HG03354 (cell line): Measurements from ENCODE around the gene NDST1.

Experiments
- ATAC-seq: cut with Tn5 transposase; IDR thresholded peaks from one replicate; pipeline ENCODE4 v1.9.1; 2021; ENCODE audit warnings: mild to moderate bottlenecking; ENCODE audit not compliant: unreplicated experiment, poor library complexity, severe bottlenecking

The NDST1 gene

DNA sequence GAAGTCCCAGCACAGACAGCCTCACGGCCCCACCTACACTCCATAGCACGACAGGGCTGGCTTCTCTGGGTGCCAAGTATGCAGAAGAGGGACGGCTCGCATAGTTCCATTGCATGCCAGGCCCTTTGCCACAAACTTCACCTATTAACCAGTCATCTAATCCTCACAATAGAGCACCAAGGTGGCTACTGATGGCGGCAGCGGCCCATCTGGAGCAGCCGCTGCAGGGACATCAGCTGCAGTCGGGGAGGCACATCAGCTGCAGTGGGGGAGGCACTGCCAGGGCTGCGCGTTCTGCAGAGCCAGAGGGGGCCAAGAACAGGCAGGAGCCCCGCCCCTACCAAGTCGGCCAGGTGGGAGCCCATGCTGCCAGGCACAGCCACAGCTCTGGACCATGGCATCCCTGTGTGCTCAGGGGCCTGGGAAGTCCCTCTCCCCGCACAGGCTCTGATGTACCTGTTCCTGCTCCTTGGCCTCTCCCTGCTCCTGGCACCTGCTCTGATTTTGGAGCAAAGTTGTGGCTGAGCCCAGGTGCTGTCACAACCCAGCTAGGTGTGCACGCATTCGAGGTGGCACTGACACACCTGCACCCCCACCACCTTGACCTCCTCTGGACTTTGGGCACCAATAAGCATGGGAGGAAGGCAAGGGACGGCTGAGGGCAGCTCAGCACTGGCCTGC lies 71.0 kb downstream of the NDST1 start:
- no peak for ATAC-seq

DNA sequence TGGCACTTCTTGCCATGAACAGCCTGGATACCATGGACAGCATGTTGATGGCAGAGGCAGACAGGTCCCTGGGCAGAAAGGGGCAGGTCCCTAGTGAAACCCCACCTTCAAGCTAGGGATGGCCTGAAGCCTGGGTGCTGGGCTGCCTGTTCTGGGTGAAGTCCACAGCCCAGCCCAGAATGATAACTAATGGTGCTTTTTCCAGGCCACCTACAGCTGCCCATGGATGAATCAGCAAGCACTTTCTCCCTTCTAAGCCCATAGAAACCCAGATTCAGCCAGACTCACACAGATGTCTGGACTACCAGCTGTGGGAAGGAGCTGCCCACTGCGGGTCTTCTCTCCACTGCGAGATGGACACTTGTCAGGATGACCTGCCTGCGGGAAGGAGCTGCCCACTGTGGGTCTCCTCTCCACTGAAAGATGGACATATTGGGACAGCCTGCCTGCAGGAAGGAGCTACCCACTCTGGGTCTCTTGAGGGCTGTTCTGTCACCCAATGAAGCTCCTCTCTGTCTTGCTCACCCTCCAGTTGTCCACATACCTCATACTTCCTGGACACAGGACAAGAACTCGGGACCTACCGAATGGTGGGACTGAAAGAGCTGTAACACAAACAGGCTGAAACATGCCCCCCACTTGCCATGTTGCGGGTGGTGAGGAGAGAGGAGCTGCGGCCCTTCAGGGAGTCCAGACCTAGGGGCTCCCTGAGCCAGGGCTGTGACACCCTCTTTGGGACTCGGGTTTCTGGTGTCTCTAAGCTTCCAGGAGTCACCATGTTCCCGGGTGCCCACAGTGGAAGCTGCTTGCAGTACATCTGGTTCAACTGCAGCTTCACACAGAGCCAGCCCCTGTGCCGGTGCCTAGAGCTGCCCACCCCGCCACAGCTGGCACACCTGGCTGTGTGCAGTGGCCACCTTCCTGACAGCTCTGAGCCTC lies 71.8 kb downstream of the NDST1 start:
- no peak for ATAC-seq

DNA sequence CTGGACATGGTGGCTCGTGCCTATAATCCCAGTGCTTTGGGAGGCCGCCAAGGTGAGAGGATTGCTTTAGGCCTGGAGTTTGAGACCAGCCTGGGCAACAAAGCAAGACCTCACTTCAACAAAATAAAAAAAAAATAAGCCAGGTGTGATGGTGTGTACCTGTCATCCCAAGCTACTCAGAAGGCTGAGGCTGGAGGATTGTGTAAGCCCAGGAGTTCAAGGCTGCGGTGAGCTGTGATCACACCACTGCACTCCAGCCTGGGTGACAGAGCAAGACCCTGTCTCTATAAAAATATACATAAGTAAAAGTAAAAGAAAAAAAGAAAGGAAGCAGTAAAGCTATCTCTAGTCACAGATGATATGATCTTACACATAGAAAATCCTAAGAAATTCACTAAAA lies 73.0 kb downstream of the NDST1 start:
- no peak for ATAC-seq

DNA sequence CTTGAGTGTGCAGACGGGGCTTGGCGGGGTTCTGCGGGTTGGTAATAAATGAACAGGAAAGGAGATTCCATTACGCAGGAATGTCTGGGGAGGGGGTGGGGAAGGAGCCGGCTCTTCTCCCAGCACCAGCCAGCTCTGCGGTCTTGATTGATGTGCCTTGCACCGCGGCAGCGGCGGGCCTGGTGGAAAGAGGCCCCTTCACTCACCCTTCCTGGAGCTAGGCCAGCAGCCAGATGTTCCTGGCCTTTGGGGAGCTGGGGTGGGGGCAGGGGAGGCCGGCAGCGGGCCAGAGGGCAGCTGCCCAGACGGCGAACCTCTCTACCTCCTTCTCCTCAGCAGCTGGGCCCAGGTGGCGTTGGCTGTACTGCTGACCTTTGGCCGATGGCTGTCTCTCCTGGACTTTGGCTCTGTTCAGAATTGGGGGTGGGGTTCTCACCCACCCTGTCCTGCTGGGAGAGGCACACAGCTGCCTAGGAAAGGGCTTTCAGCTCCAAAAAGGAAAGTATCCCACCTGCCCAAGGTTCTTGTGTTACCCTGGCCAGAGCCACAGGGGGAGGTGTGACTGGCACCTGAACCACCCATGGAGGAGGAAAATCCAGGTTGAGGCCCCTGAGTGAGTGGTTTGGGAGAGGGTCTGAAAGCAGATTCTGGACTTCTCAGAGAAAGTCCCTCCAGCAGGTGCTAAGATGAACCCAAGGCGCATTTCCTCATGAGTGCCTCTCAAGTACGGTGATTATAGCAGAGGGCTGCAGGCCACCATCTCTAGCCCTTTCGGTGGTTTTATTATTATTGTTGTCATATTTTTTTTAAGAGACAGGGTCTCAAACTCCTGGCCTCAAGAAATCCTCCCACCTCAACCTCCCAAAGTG lies 74.5 kb downstream of the NDST1 start:
- ATAC-seq = no peak

DNA sequence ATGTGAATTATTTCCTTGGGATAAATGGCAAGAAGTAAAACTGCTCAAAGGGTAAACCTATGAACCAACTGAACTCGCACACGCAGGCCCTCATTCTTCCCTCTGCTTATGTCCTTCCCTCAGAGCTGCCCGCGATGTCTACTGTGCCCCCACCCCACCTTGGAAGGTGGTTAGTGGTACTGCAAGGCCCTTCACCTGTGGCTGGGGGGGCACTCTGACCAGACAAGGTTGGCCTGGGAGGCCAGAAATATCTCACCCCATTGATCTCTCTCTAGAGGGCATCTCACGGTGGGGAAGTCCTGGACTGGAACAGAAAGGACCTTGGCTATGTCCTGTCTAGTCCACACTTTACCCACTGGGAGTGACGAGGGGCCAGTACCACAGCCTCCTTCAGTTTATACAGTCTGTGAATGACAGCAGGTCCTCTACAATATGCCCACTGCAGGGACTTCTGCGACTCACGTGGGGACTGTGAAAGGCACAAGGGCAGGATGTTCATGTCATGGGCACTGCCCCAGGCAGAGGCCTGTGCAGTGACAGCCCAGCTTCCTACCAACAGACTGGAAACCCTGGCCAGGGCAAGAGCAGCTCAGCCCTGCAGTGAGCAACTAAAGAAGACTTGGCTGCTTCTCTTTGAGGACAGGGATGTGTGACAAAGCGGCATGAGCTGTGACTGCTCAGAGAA lies 75.8 kb downstream of the NDST1 start:
- ATAC-seq = no peak

DNA sequence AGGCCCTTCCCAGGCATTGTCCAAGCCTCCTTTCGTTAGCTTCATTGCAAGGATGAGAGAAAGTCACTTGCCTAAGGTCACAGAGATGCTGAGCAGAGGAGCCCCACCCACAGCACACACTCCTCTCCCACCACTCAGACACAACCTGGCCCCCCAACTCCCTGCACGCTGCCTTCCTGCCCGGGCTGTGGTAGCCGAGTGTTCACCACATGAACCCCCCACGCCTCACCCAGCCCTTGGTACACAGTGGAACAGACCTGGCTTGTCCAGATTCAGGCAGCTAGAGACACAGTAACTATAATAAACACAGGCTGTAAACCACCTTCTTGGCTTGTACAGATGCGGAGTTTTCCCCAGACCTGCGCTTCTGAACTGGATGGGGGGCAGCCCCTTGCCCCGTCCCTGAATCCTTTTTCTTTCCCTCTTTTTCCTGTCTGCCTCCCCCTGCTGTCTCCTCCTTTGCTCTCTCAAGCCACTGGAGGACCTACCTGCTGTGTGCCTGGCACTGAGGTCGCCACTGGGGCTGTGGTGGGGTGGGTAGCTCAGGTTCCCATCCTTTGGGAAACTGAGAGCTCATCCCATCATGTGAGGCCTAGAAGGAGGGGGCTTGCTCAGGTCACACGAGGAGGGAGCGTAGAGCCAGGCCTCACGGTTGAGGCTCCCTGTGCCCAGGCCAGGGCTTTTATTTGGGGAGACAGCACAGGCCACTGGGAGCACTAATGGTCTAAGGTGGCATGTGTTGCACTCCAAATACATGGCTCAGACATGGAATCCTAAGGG lies 76.8 kb downstream of the NDST1 start:
- ATAC-seq = no peak

DNA sequence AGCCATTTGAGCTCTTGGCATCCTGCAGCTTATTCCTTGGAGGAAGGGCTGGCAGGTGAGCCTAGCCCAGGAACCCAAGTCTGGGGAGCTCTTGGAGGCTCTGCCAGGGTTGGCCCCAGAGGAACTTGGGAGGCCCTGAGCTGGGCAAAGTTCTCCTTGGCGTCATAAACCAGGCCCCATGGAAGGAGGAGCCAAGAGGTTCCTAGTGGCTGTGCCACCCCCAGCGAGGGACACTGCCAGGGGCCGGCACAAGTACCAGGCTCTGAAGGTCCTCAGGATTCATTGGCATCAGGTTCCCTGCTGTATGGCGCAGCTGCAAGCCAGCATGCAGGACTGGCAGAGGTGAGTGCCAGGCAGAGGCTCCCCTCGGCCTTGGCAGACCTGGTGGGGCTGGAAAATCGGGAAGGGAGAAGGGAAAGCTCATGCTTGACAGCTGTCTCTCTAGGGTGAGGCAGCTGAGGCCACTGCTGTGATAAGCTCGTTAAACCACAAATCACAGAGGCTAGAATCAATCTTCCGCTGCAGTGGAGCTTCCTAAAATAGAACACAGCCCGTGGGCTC lies 77.9 kb downstream of the NDST1 start:
- no peak for ATAC-seq

DNA sequence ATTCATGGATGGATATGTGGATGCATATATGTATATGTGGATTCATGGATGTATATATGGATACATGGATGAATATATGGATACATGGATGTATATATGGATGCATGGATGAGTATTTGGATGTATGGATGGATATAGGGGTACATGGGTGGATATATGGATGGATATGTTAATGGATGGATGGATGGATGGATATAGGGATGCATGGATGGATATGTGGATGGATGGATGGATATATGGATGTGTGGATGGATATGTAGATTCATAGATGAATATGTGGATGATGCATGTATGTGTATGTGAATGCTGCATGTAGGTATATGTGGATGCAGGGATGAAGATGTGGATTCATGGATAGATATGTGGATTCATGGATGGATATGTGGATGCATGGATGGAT lies 79.1 kb downstream of the NDST1 start:
- ATAC-seq = no peak

DNA sequence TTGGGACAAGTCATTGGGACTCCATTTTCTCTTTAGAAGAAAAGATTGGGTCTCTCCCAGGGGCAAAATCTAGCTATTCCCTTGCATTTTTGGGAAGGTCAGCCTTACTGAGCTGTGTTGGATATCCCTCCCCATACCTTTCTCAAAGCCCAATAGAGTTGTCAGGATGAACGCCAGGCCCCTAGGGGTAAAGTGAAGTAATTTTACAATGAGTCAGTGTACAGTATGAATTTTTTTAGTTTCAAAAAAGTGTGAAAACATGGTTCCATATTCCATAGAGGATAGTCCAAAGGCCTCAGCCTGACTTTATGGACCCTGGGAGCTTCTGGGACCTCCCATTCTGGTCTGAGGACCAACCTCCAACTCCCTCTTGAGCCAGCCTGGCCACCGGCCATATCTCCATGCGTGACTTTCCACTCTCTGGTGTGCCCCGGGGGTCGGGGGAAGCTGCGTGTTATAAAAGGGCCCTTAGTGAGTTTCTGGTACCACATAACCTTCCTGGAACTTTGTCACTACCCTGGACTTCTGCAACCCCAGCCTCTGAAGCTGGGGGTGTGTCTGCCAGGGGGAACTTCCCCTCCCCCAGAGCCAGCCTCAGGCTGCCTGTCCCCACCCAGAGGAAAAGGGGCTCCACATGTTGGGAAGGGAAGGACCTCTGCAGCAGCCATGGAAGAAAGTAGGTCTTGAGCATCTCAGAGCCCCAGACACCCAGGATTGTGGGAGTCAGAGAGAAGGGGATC lies 80.1 kb downstream of the NDST1 start:
- no peak for ATAC-seq

DNA sequence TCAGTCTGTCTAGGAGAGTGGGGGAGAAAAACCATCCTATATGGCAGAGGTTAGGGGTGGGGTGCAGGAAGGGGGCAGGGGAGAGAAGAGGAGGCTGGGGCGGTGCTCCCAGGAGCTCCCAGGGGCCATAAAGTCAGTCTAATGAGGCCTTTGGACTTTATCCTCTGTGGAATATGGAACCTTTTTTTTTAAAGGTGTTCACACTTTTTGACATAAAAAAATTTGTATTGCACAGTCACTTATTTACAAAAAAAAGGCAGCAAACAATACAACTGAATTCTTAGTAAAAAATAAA lies 80.6 kb downstream of the NDST1 start:
- no peak for ATAC-seq

DNA sequence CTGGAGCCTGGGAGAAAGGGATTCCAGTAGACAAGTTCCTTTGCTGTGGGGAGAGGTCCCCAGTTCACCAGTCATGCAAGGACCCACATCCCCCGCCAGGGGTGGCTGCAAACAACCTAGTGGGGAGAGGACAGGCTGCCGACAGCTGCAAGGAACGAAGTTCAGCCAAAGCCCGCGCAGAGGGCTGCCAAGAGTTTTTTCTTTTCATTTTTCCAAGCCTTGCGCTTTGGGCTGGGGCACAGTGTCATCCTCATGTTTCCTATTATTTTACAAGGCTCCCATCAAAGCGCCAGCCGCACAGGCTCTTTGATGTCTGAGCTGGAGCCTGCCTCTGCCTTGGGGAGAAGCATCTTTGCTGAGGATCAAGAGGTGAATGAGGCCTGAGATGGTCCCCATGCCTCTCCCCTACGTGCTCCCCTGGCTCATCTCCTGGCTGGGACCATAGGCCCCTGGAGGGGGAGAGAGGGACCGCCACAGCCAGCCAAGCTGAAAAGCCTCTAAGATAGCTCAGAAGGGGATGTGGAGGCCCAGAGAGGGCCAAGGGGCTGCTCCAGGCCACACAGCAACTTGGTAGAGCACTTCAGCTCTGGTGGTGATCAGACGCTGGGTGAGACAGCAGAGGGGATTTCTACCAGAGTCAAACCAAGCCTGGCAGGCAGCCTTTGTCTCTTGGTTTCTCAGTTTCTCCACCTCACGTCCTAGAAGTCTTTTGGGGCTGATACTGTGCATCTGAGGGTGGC lies 82.1 kb downstream of the NDST1 start:
- ATAC-seq = no peak

DNA sequence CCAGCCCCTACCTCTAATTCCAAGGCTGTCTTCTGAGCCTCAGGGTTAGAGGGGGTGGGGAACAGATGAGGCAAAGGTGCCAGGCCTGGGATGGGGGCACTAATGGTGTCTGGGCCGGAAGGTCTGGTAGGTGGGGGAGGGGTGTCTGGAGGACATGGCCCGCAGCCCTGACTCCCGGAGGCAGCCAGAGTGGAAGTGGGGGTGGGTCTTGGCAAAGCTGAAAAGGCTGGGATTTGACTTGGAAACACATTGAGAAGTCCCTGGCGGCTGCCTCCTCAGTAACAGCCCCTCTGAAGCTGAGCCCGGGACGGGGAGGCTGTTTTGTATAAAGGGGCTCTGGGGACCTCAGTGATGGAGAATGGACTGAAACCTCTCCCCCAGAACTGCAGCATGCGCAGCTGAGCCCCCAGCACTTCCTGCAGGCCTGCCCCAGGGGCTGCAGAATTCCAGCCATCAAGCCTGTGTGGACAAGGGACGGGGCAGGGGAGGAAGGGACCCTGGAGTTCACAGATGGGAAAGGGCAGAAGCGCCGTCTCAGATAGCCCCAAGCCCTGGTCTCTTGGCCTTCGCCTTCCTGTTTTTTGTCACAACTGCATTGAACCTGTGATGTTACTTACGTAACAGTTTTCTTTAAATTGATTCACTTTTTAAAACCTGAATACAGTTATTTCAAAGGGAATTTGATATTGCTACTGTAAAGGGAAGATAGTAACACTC lies 83.2 kb downstream of the NDST1 start:
- ATAC-seq = no peak

DNA sequence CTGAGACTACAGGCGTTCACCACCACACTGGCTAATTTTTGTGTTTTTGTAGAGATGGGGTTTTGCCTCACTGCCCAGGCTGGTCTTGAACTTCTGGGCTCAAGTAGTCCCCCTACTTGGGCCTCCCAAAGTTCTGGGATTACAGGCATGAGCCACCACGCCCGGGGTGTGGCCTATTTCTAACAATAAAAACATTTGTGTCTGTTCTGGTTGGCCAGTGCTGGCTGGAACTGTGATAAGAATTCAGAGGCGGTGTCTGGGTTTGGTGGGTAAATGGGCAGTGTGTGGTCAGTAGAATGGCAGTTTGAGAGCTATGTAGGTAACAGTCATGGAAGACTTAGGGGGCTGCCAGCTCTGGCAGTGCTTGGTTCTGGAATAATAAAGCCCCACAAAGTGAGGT lies 85.7 kb downstream of the NDST1 start:
- no peak for ATAC-seq

DNA sequence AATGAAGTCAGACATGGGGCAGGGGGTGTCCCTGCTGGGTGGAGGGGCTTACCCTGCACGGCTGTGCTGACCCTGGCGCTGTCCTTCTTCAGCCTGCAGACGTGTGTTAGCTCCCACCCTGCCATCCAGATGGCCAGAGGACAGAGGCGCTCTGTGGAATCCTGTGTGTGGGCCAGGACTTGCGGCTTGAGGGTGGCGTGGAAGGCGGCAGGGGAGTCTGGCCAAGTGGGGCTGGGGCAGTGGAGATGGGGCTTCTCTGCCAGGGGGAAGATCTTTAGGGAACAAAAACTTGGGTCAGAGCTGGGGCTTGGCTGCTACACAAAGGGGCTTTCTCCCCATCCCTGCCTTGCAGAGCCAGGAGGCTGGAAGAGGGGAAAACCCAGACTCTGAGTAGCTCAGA lies 86.1 kb downstream of the NDST1 start:
- ATAC-seq = no peak

DNA sequence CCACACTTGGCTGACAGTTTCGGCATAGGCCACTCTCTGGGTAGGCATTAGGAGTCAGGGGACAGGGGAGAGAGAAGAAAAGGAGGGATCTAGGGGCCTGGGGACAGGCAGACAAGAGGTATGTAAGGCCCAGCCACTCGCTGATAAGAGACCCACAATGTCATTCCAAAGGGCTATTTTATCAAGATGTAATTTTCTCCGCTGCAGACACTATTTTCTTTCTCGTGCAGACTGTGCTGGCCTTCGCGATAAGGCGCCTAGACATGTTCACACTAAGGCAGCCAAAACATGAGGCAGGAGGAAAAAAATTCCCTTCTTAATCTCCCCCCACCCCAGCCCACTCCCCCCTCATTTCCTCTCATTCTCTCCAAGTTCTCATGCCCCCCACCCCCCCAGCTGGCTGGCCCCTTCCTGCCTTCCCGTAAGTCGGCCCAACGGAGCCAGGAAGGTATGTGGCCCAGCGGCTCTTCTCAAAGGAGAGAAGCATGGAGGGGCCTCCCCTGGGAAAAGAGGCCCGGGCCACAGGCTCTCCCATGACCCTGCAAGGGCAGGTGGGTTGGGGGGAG lies 87.6 kb downstream of the NDST1 start:
- ATAC-seq = no peak

DNA sequence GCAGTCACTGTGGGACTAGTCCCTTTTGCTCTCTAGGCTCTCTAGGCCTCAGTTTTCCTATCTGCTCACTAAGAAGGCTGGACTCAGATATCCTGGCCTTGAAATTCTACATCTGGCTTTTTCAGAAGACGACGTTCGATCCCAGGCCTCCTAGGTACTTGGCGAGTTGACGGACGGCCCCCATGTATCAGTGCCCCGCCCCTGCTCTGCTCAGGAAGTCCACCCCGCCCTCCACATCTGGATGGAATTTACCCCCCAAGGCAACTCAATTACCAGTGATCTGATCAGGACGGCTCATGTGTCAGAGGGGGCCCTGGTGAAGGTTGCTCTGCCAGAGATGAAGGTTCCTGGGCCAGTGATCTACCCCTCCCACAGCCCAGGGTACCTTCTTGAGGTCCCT lies 88.4 kb downstream of the NDST1 start:
- no peak for ATAC-seq

DNA sequence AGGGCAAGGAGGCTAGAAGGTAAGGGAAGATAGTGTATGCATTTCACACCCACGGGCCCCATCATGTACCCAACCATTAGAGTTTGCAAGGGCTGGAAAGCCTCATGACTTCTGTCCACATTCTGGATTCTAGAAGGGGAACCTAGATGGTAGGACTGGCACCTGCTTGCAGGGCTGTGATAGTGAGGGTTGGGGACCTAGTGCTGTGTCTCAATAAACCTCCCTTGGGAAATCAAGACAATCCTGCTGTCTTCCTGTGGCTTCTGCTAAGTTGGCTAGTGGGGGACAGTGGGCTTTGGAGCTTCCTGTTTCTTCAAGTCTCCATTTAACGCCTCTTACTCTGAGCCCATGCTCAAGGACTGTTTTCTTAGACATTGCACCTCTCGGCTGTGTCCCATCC lies 88.9 kb downstream of the NDST1 start:
- no peak for ATAC-seq
